GM12878 (cell line): ENCODE measurements around the gene ATP5PD.

Experiments
- ATF3 ChIP-seq: IDR thresholded peaks from 2 replicates; pipeline ENCODE4 v1.6.1; 2011; ENCODE audit warnings: low read depth, mild to moderate bottlenecking, low read length, moderate library complexity, borderline replicate concordance; ENCODE audit errors: extremely low read depth
- BCLAF1 ChIP-seq: fragments of 450-650 bp; IDR thresholded peaks from 2 replicates; pipeline ENCODE4 v1.6.1; 2017; ENCODE audit warnings: antibody characterized with exemption, mild to moderate bottlenecking, moderate library complexity
- CEBPB ChIP-seq, 2 experiments: fragments of 150-350 bp in 1 of 2; IDR thresholded peaks; 2 replicates each; pipeline ENCODE4 v1.6.1; 2012 to 2014; ENCODE audit warnings: low read depth in 2 of 2, low read length in 2 of 2, borderline replicate concordance in 1 of 2, inconsistent platforms in 1 of 2
- CTCF ChIP-seq, 3 experiments: IDR thresholded peaks in 2 of 3; conservative IDR thresholded peaks in 1 of 3; 2 replicates each; pipeline ENCODE4 v1.5.1; 2011; ENCODE audit warnings: low read depth in 3 of 3, low read length in 3 of 3, mild to moderate bottlenecking in 3 of 3, control low read depth in 2 of 3, moderate library complexity in 2 of 3, inconsistent platforms in 1 of 3, mixed read lengths in 1 of 3; ENCODE audit not compliant: control insufficient read depth in 2 of 3, insufficient read depth in 1 of 3; ENCODE audit errors: extremely low read depth in 1 of 3
- JUND ChIP-seq: IDR thresholded peaks from 2 replicates; pipeline ENCODE4 v1.6.1; 2012; ENCODE audit warnings: low read depth, mild to moderate bottlenecking, low read length, improper control_type of control experiment, moderate library complexity
- KDM1A ChIP-seq: fragments of 200-600 bp; sonication (generic); IDR thresholded peaks from 2 replicates; pipeline ENCODE4 v1.6.1; 2016; ENCODE audit warnings: borderline replicate concordance
- NRF1 ChIP-seq: conservative IDR thresholded peaks from 2 replicates; pipeline ENCODE4 v1.6.1; 2011; ENCODE audit warnings: mild to moderate bottlenecking, low read depth, low read length, improper control_type of control experiment
- POLR2AphosphoS5 ChIP-seq: IDR thresholded peaks from 2 replicates; pipeline ENCODE4 v1.6.1; 2011; ENCODE audit warnings: mild to moderate bottlenecking, low read length, inconsistent platforms
- RAD21 ChIP-seq: IDR thresholded peaks from 2 replicates; pipeline ENCODE4 v1.6.1; 2011; ENCODE audit warnings: mild to moderate bottlenecking, low read depth, low read length, moderate library complexity; ENCODE audit not compliant: insufficient read depth
- SPI1 ChIP-seq: IDR thresholded peaks from 2 replicates; pipeline ENCODE4 v1.6.1; 2011; ENCODE audit warnings: low read depth, mild to moderate bottlenecking, low read length, moderate library complexity, borderline replicate concordance; ENCODE audit not compliant: insufficient read depth
- TCF12 ChIP-seq: IDR thresholded peaks from 2 replicates; pipeline ENCODE4 v1.6.1; 2011; ENCODE audit warnings: low read depth, mild to moderate bottlenecking, low read length

- TF ChIP-seq BCLAF1 (no peak), POLR2AphosphoS5 (no peak), SPI1 (no peak), RAD21 (no peak), TCF12 (no peak), JUND (no peak), ATF3 (no peak), NRF1 (no peak), CTCF (IDR thresholded peaks at IDR 0.05 in 2 of 3, conservative IDR thresholded peaks at IDR 0.05 in 1 of 3; ENCODE audit: control insufficient read depth in 2 of 3, extremely low read depth in 1 of 3, insufficient read depth in 1 of 3, low read depth in 3 of 3, low read length in 3 of 3) (no peak), KDM1A (no peak), CEBPB (IDR thresholded peaks at IDR 0.05; ENCODE audit: borderline replicate concordance in 1 of 2, low read depth in 2 of 2, low read length in 2 of 2) (no peak)
Observed at GRCh38 chr17:75094871-75095399, 48.2 kb upstream of the ATP5PD start.
